ENCODE measurements around the gene WFDC12. TPM values are rescaled to one million over a fixed set of nuclear protein-coding genes. Genes with fewer than 3 reads are reported as not detected.

Gene WFDC12
- total RNA-seq, 2 donors from 2014 or later, result not detected

Other genes with a start within 250 kb of the WFDC12 start
- gene YWHAB, start 238.8 kb downstream of the WFDC12 start, total RNA-seq, result 100 to 1,000 TPM; 122 to 131 TPM
- gene PABPC1L, start 214.4 kb downstream of the WFDC12 start, total RNA-seq, result 10 to 100 TPM; 35.6 to 48.9 TPM
- 100 to 1,000 TPM in 1 of 2 donors, 10 to 100 TPM in 1; 24.4 to 163 TPM for gene TOMM34, start 164.1 kb downstream of the WFDC12 start, total RNA-seq
- gene STK4, start 158.0 kb downstream of the WFDC12 start, total RNA-seq, result 10 to 100 TPM; 14.4 to 35.1 TPM
- 1 to 10 TPM in 1 of 2 donors, under 1 TPM in 1; 0.09 to 4.7 TPM for gene KCNS1, start 23.3 kb downstream of the WFDC12 start, total RNA-seq
- 1 to 10 TPM; 1.0 to 2.3 TPM for gene WFDC5, start 9.3 kb downstream of the WFDC12 start, total RNA-seq
- 1 to 10 TPM in 1 of 2 donors, not detected in 1; 1.5 TPM for gene PI3, start 50.4 kb upstream of the WFDC12 start, total RNA-seq
- 100 to 1,000 TPM in 1 of 2 donors, under 1 TPM in 1; 0.14 to 250 TPM for gene SEMG1, start 82.6 kb upstream of the WFDC12 start, total RNA-seq
- gene SEMG2, start 96.9 kb upstream of the WFDC12 start, total RNA-seq, result 10 to 100 TPM in 1 of 2 donors, under 1 TPM in 1; 0.18 to 70.5 TPM
- gene SLPI, start 130.1 kb upstream of the WFDC12 start, total RNA-seq, result 100 to 1,000 TPM; 168 to 202 TPM
- not detected for gene RBPJL, start 182.4 kb upstream of the WFDC12 start, total RNA-seq
- under 1 TPM in 1 of 2 donors, not detected in 1; 0.34 TPM for gene MATN4, start 183.8 kb upstream of the WFDC12 start, total RNA-seq
- gene SDC4, start 224.0 kb upstream of the WFDC12 start, total RNA-seq, result 100 to 1,000 TPM; 123 to 266 TPM
- 10 to 100 TPM; 29.3 to 57.4 TPM for gene SYS1, start 238.7 kb upstream of the WFDC12 start, total RNA-seq